SK-N-SH (cell line): ENCODE measurements around the gene CDC42EP3. TPM values are rescaled to one million over a fixed set of nuclear protein-coding genes. Genes with fewer than 3 reads are reported as not detected.

Experiments
- CTCF ChIA-PET: fragments of 300-600, 350-600 bp; formaldehyde crosslinking; extraction: SDS; loops from one replicate; lab custom pipeline; 2021; lab: Yijun Ruan, JAX
- POLR2A ChIA-PET: fragments of 350-600 bp; sonication (Branson Sonifier 250); formaldehyde crosslinking; extraction: SDS; loops from one replicate; lab custom pipeline; 2020; ENCODE audit warnings: antibody characterized with exemption, inconsistent platforms; lab: Yijun Ruan, JAX
- DNase-seq: peaks from one replicate; pipeline ENCODE4 v3.0.0; 2012
- H2AFZ ChIP-seq: fragments of 200-600 bp; sonication (generic); 2 replicates; pipeline ENCODE4 v1.8.1; 2016; ENCODE audit warnings: antibody characterized with exemption, mild to moderate bottlenecking, low read depth
- H3F3A ChIP-seq: fragments of 200-600 bp; sonication (generic); replicated peaks from 2 replicates; pipeline ENCODE3; 2016; ENCODE audit warnings: antibody characterized with exemption, mild to moderate bottlenecking; ENCODE audit not compliant: insufficient read depth
- H3K27ac ChIP-seq, 2 experiments: fragments of 200-500 bp in 1 of 2; fragments of 200-600 bp in 1 of 2; sonication (Bioruptor generic) in 1 of 2; sonication (generic), shearing (Covaris generic) in 1 of 2; 2 replicates each; pipeline versions ENCODE4 v1.5.1 to v1.6.1; 2014 to 2016; ENCODE audit warnings: low read depth in 2 of 2, inconsistent platforms in 1 of 2, low read length in 1 of 2, mild to moderate bottlenecking in 1 of 2, mixed read lengths in 1 of 2
- H3K27me3 ChIP-seq: fragments of 200-600 bp; sonication (generic), shearing (Covaris generic); 2 replicates; pipeline ENCODE4 v1.6.1; 2016; ENCODE audit warnings: mixed run types; ENCODE audit not compliant: insufficient read depth
- H3K36me3 ChIP-seq, 2 experiments: fragments of 200-500 bp in 1 of 2; fragments of 200-600 bp in 1 of 2; sonication (Bioruptor generic) in 1 of 2; sonication (generic) in 1 of 2; replicated peaks in 1 of 2; 2 replicates each; pipeline versions ENCODE3 to v1.5.1; 2014 to 2016; ENCODE audit warnings: low read length in 1 of 2, mild to moderate bottlenecking in 1 of 2; ENCODE audit not compliant: insufficient read depth in 2 of 2, control insufficient read depth in 1 of 2
- H3K4me1 ChIP-seq, 2 experiments: fragments of 200-500 bp in 1 of 2; fragments of 200-600 bp in 1 of 2; sonication (Bioruptor generic) in 1 of 2; sonication (generic), shearing (Covaris generic) in 1 of 2; 2 replicates each; pipeline versions ENCODE4 v1.5.1 to v1.6.1; 2014 to 2016; ENCODE audit warnings: low read depth in 1 of 2, low read length in 1 of 2, mixed run types in 1 of 2; ENCODE audit not compliant: insufficient read depth in 2 of 2, control insufficient read depth in 1 of 2
- H3K4me2 ChIP-seq: fragments of 200-600 bp; sonication (generic), shearing (Covaris generic); 2 replicates; pipeline ENCODE4 v1.6.1; 2017; ENCODE audit warnings: mixed run types
- H3K4me3 ChIP-seq, 2 experiments: fragments of 200-500 bp in 1 of 2; fragments of 200-600 bp in 1 of 2; sonication (Bioruptor generic) in 1 of 2; sonication (generic), shearing (Covaris generic) in 1 of 2; 2 replicates each; pipeline versions ENCODE4 v1.5.1 to v1.8.1; 2014 to 2016; ENCODE audit warnings: low read depth in 2 of 2, inconsistent platforms in 1 of 2, low read length in 1 of 2, mild to moderate bottlenecking in 1 of 2, mixed read lengths in 1 of 2, moderate library complexity in 1 of 2
- H3K79me2 ChIP-seq: fragments of 200-600 bp; sonication (generic); 2 replicates; pipeline ENCODE4 v1.8.1; 2017; ENCODE audit warnings: mild to moderate bottlenecking; ENCODE audit not compliant: insufficient read depth
- H3K9ac ChIP-seq: fragments of 200-600 bp; sonication (generic); 2 replicates; pipeline ENCODE4 v1.6.1; 2017; ENCODE audit warnings: mixed run types
- H3K9me2 ChIP-seq: fragments of 200-600 bp; sonication (generic); 2 replicates; pipeline ENCODE4 v1.6.1; 2017; ENCODE audit warnings: mixed run types
- H3K9me3 ChIP-seq: fragments of 200-600 bp; sonication (generic); 2 replicates; pipeline ENCODE4 v1.6.1; 2017; ENCODE audit warnings: mixed run types, mild to moderate bottlenecking, moderate library complexity
- H4K20me1 ChIP-seq: fragments of 200-600 bp; sonication (generic); 2 replicates; pipeline ENCODE4 v1.6.1; 2017; ENCODE audit warnings: mild to moderate bottlenecking, mixed run types; ENCODE audit not compliant: insufficient read depth
- FOXM1 ChIP-seq: IDR thresholded peaks from 2 replicates; pipeline ENCODE4 v1.4.0; 2012; ENCODE audit warnings: low read depth, mild to moderate bottlenecking
- GATA2 ChIP-seq: sonication (generic); formaldehyde crosslinking; IDR thresholded peaks from 2 replicates; pipeline ENCODE4 v1.5.0; 2020; ENCODE audit warnings: mild to moderate bottlenecking, missing genetic modification reagents
- IRF3 ChIP-seq: fragments of 150-350 bp; IDR thresholded peaks from 2 replicates; pipeline ENCODE4 v1.6.1; 2016; ENCODE audit warnings: mild to moderate bottlenecking, low read depth, low read length
- JUND ChIP-seq: IDR thresholded peaks from 2 replicates; pipeline ENCODE4 v1.4.0; 2012
- MEF2A ChIP-seq: IDR thresholded peaks from 2 replicates; pipeline ENCODE4 v1.4.0; 2012; ENCODE audit warnings: low read depth, borderline replicate concordance
- NFIC ChIP-seq: IDR thresholded peaks from 2 replicates; pipeline ENCODE4 v1.4.0; 2012; ENCODE audit warnings: borderline replicate concordance
- NRF1 ChIP-seq: IDR thresholded peaks from 2 replicates; pipeline ENCODE4 v1.6.1; 2012; ENCODE audit warnings: low read depth, mild to moderate bottlenecking, low read length
- RAD21 ChIP-seq: IDR thresholded peaks from 2 replicates; pipeline ENCODE4 v1.6.1; 2012; ENCODE audit warnings: mild to moderate bottlenecking, low read length
- REST ChIP-seq: IDR thresholded peaks from 2 replicates; pipeline ENCODE4 v1.6.1; 2012; ENCODE audit warnings: mild to moderate bottlenecking, low read depth, low read length, moderate library complexity
- SMC3 ChIP-seq: IDR thresholded peaks from 2 replicates; pipeline ENCODE4 v1.6.1; 2012; ENCODE audit warnings: low read depth, low read length, improper control_type of control experiment
- TAF1 ChIP-seq: IDR thresholded peaks from 2 replicates; pipeline ENCODE4 v1.6.1; 2012; ENCODE audit warnings: low read depth, mild to moderate bottlenecking, low read length, moderate library complexity, borderline replicate concordance
- polyA plus RNA-seq, 3 experiments: library from polyadenylated mRNA; depleted of rRNA; stranded (reverse); fragments of >200 nt; gene quantifications; 2 replicates each; pipeline ENCODE4 v1.2.3, GENCODE V29; 2012
- TF ChIP-seq, protein P1 (sequence below): fragments of 200-600 bp; sonication (generic); IDR thresholded peaks from 2 replicates; pipeline ENCODE4 v1.6.1; 2017; ENCODE audit warnings: antibody characterized with exemption, mild to moderate bottlenecking, moderate library complexity

Gene CDC42EP3
- polyA plus RNA-seq, 1 of the 3 experiments (the other 2 are of a cell fraction) = 87.5 TPM

- H3K4me2 ChIP-seq = no peak overlapping the region
- H3K9ac ChIP-seq = no peak overlapping the region
- H2AFZ ChIP-seq = no peak overlapping the region
- ChIA-PET CTCF (interaction anchor here (0.6 to 2.6 kb wide), 6 partner anchors 9 to 209 kb away, joined by 3 to 9 read pairs (median 4); no protein-coding TSS in a partner anchor), POLR2A (no interaction called here)
- DNase-seq = no peak
- H3K36me3 ChIP-seq = no peaks in the 10 kb centered on the region
- no peaks in the 10 kb centered on the region for H4K20me1 ChIP-seq
- peaks cover 19% of the 10 kb centered on the region for H3F3A ChIP-seq
- H3K27ac ChIP-seq = no peak overlapping the region
- no peaks in the 10 kb centered on the region for H3K27me3 ChIP-seq
- peaks cover 13 to 16% of the 10 kb centered on the region in 2 experiments; a peak in 2 of 4 replicates for H3K4me1 ChIP-seq
- H3K9me3 ChIP-seq = no peaks in the 10 kb centered on the region
- no peak overlapping the region for H3K4me3 ChIP-seq
- no peaks in the 10 kb centered on the region for H3K9me2 ChIP-seq
- TF ChIP-seq FOXM1 = no peak
- TF ChIP-seq TAF1 = no peak
- no peak for TF ChIP-seq NFIC
- no peak for TF ChIP-seq MEF2A
- no peak for TF ChIP-seq SMC3
- TF ChIP-seq NRF1 = no peak
- TF ChIP-seq REST = no peak
- TF ChIP-seq JUND = no peak
- no peak for TF ChIP-seq GATA2 (CRISPR knock-in tag)
- no peak for TF ChIP-seq IRF3
- TF ChIP-seq, protein P1, sequence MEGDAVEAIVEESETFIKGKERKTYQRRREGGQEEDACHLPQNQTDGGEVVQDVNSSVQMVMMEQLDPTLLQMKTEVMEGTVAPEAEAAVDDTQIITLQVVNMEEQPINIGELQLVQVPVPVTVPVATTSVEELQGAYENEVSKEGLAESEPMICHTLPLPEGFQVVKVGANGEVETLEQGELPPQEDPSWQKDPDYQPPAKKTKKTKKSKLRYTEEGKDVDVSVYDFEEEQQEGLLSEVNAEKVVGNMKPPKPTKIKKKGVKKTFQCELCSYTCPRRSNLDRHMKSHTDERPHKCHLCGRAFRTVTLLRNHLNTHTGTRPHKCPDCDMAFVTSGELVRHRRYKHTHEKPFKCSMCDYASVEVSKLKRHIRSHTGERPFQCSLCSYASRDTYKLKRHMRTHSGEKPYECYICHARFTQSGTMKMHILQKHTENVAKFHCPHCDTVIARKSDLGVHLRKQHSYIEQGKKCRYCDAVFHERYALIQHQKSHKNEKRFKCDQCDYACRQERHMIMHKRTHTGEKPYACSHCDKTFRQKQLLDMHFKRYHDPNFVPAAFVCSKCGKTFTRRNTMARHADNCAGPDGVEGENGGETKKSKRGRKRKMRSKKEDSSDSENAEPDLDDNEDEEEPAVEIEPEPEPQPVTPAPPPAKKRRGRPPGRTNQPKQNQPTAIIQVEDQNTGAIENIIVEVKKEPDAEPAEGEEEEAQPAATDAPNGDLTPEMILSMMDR = no peak
- TF ChIP-seq RAD21 = no peak
- TF ChIP-seq, all 33 proteins: peak for 0
- no peaks in the 10 kb centered on the region for H3K79me2 ChIP-seq
Measured at GRCh38 chr2:37623406-37623805, 48.0 kb downstream of the CDC42EP3 start.
